ENCODE measurements around the gene PLAC1.

DNA sequence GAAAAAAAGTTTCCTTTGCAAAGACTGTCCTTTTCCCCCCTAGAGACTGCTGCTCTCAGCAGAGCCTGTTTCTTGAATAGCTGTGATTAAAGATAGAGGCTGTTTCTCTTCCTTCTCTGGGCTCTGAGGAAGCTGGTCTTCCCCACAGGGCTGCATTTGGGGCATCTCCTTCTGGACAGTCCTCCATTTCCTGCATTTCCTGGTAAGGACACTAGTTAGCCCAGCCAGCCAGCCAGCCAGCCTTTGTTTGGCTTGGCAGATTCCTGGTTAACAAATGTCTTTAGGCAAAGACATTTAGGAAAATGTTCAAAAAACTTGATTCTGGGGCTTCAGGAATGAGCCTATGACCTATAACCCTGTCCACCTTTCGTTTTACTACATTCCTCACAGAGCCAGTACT, 34.0 kb upstream of the PLAC1 start:
- TF ChIP-seq CTCF (conservative IDR thresholded peaks at IDR 0.05 in 1 of 2, IDR thresholded peaks at IDR 0.05 in 1 of 2; ENCODE audit: extremely low read depth in 1 of 2, insufficient read depth in 1 of 2, low read depth in 1 of 2, low read length in 2 of 2): no peak
- TF ChIP-seq EZH2 (IDR thresholded peaks at IDR 0.05; ENCODE audit: borderline replicate concordance, low read length): no peak

Data from mammary epithelial cell (primary cell).